Measurements from ENCODE around the gene TSPAN11.
"Not testable (repeated sequence)": the region's sequence is repeated elsewhere in the genome, so short reads cannot be mapped to it uniquely, and the experiment has no call there.

Gene TSPAN11

DNA sequence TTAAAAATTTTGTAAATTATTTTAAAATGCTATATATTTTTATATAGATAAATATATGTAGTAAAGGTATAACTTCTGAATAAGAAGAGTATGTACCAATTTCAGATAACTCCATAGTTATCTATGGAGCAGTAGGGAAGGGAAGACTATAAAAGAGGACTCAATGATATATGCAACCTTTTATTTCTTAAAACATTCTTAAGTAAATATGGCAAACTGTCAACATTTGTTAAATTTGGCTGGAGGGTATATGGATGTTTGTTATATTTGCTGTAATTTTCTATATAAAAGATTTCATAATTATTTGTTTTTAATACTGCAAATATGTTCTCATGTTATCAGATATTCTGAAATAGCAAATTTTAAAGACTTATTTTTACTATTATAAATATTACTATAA lies 38.3 kb upstream of the TSPAN11 start:
- H3K27ac ChIP-seq (ENCODE audit: low read depth, low read length, poor library complexity, severe bottlenecking): no peak overlapping the region
- no peaks in the 10 kb centered on the region for H3K4me1 ChIP-seq (ENCODE audit: insufficient read depth, low read length, severe bottlenecking)
- H3K79me2 ChIP-seq (ENCODE audit: insufficient read depth, low read length): no peaks in the 10 kb centered on the region
- no peaks in the 10 kb centered on the region for H3K27me3 ChIP-seq (ENCODE audit: insufficient read depth, low read length)
- peaks cover 8% of the 10 kb centered on the region; the same call in 1 of the 2 replicates for H3K9me3 ChIP-seq (ENCODE audit: low read length)
- no peaks in the 10 kb centered on the region for H3F3A ChIP-seq (ENCODE audit: insufficient read depth, low read length)
- H3K36me3 ChIP-seq (ENCODE audit: insufficient read depth, low read length): no peaks in the 10 kb centered on the region
- no peak overlapping the region for H3K4me3 ChIP-seq (ENCODE audit: low read depth, low read length, poor library complexity, severe bottlenecking)
- H3K4me2 ChIP-seq (ENCODE audit: low read length): no peak overlapping the region
- no peak overlapping the region for H2AFZ ChIP-seq (ENCODE audit: low read length)
- no peak overlapping the region for H3K9ac ChIP-seq (ENCODE audit: low read length)
- TF ChIP-seq EZH2 (IDR thresholded peaks at IDR 0.05; ENCODE audit: borderline replicate concordance, low read length) (no peak), CTCF (IDR thresholded peaks at IDR 0.05; ENCODE audit: low read length) (no peak)
- no peaks in the 10 kb centered on the region for H4K20me1 ChIP-seq (ENCODE audit: insufficient read depth, low read length)
- H3K9me2 ChIP-seq (ENCODE audit: low read depth, low read length): no peaks in the 10 kb centered on the region

DNA sequence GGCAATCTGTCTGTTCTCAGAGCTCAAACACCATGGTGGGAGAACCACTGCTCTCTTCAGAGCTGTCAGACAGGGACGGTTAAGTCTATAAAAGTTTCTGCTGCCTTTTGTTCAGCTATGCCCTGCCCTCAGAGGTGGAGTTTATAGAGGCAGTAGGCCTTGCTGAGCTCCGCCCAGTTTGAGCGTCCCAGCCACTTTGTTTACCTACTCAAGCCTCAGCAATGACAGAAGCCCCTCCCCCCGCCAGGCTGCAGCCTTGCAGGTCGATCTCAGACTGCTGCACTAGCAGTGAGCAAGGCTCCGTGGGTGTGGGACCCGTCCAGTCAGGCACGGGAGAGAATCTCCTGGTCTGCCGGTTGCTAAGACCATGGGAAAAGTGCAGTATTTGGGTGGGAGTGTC lies 32.0 kb upstream of the TSPAN11 start:
- not testable (repeated sequence) for H3K9me2 ChIP-seq (ENCODE audit: low read depth, low read length); H3K79me2 ChIP-seq (ENCODE audit: insufficient read depth, low read length); H2AFZ ChIP-seq (ENCODE audit: low read length); H3K9me3 ChIP-seq (ENCODE audit: low read length); H3K9ac ChIP-seq (ENCODE audit: low read length); H3K27me3 ChIP-seq (ENCODE audit: insufficient read depth, low read length); H3K4me2 ChIP-seq (ENCODE audit: low read length); H4K20me1 ChIP-seq (ENCODE audit: insufficient read depth, low read length); H3K36me3 ChIP-seq (ENCODE audit: insufficient read depth, low read length); H3F3A ChIP-seq (ENCODE audit: insufficient read depth, low read length); H3K4me3 ChIP-seq (ENCODE audit: low read depth, low read length, poor library complexity, severe bottlenecking); H3K4me1 ChIP-seq (ENCODE audit: insufficient read depth, low read length, severe bottlenecking); H3K27ac ChIP-seq (ENCODE audit: low read depth, low read length, poor library complexity, severe bottlenecking)

- no peak overlapping the region for H2AFZ ChIP-seq (ENCODE audit: low read length)
- H3K27ac ChIP-seq (ENCODE audit: low read depth, low read length, poor library complexity, severe bottlenecking): no peak overlapping the region
- TF ChIP-seq CTCF (IDR thresholded peaks at IDR 0.05; ENCODE audit: low read length) (no peak), EZH2 (IDR thresholded peaks at IDR 0.05; ENCODE audit: borderline replicate concordance, low read length) (no peak)
These were observed 30.1 kb upstream of the TSPAN11 start for GRCh38 chr12:30896461-30896860.

DNA sequence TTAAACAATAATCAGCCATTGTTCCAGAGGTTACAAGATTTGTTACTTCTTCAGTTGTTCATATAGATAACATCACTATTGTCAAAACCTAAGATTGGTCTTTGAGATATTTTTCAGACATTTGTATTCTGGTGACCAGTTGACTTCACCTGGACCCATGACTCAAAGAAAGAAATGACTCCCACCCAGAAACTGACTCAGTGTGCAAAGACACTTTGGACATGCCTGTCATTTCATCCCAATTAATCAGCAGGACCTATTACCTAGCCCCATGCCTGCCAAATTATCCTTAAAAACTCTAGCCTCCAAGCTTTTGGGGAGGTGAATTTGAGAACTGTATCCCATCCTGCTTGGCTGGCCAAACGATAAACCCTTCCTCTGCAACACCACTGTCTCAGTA lies 27.7 kb upstream of the TSPAN11 start:
- no peaks in the 10 kb centered on the region for H3K79me2 ChIP-seq (ENCODE audit: insufficient read depth, low read length)
- H3K9ac ChIP-seq (ENCODE audit: low read length): no peak overlapping the region
- H3K27ac ChIP-seq (ENCODE audit: low read depth, low read length, poor library complexity, severe bottlenecking): no peak overlapping the region
- H4K20me1 ChIP-seq (ENCODE audit: insufficient read depth, low read length): no peaks in the 10 kb centered on the region
- H3K4me1 ChIP-seq (ENCODE audit: insufficient read depth, low read length, severe bottlenecking): no peaks in the 10 kb centered on the region
- no peaks in the 10 kb centered on the region for H3K9me2 ChIP-seq (ENCODE audit: low read depth, low read length)
- no peaks in the 10 kb centered on the region; the same call in 1 of the 2 replicates for H3K27me3 ChIP-seq (ENCODE audit: insufficient read depth, low read length)
- no peaks in the 10 kb centered on the region for H3F3A ChIP-seq (ENCODE audit: insufficient read depth, low read length)
- no peak overlapping the region for H3K4me2 ChIP-seq (ENCODE audit: low read length)
- H3K4me3 ChIP-seq (ENCODE audit: low read depth, low read length, poor library complexity, severe bottlenecking): no peak overlapping the region
- no peak overlapping the region for H2AFZ ChIP-seq (ENCODE audit: low read length)
- no peaks in the 10 kb centered on the region for H3K36me3 ChIP-seq (ENCODE audit: insufficient read depth, low read length)
- TF ChIP-seq EZH2 (IDR thresholded peaks at IDR 0.05; ENCODE audit: borderline replicate concordance, low read length): no peak
- no peak for TF ChIP-seq CTCF (IDR thresholded peaks at IDR 0.05; ENCODE audit: low read length)
- H3K9me3 ChIP-seq (ENCODE audit: low read length): no peaks in the 10 kb centered on the region

More at GRCh38 chr12:30896461-30896860, 30.1 kb upstream of the TSPAN11 start:
- no peaks in the 10 kb centered on the region; the same call in 1 of the 2 replicates for H3K27me3 ChIP-seq (ENCODE audit: insufficient read depth, low read length)
- H4K20me1 ChIP-seq (ENCODE audit: insufficient read depth, low read length): no peaks in the 10 kb centered on the region
- no peaks in the 10 kb centered on the region for H3K9me3 ChIP-seq (ENCODE audit: low read length)
- H3K36me3 ChIP-seq (ENCODE audit: insufficient read depth, low read length): no peaks in the 10 kb centered on the region
- H3K4me3 ChIP-seq (ENCODE audit: low read depth, low read length, poor library complexity, severe bottlenecking): no peak overlapping the region
- H3K9ac ChIP-seq (ENCODE audit: low read length): no peak overlapping the region
- H3F3A ChIP-seq (ENCODE audit: insufficient read depth, low read length): no peaks in the 10 kb centered on the region
- no peaks in the 10 kb centered on the region for H3K4me1 ChIP-seq (ENCODE audit: insufficient read depth, low read length, severe bottlenecking)
- H3K9me2 ChIP-seq (ENCODE audit: low read depth, low read length): no peaks in the 10 kb centered on the region
- H3K79me2 ChIP-seq (ENCODE audit: insufficient read depth, low read length): no peaks in the 10 kb centered on the region
- no peak overlapping the region for H3K4me2 ChIP-seq (ENCODE audit: low read length)

All from OCI-LY1 (cell line).